A172 (cell line): ENCODE measurements around the gene ZFHX3. TPM values are rescaled to one million over a fixed set of nuclear protein-coding genes. Genes with fewer than 3 reads are reported as not detected.
A peak's percentile ranks its signal among the peaks of the same experiment; 100 is the strongest.

Source experiments
- DNase-seq: peaks from one replicate; pipeline ENCODE4 v3.0.0-alpha.2; 2015; ENCODE audit warnings: low spot score
- total RNA-seq: library from RNA; depleted of rRNA; stranded (reverse); fragments of >200 nt; shearing (Covaris generic); gene quantifications from 2 replicates; pipeline ENCODE4 v1.2.3, GENCODE V29; 2014

ZFHX3 gene
- total RNA-seq, 1 experiment from 2014 or later, result 2.5 TPM

GRCh38 chr16:72794319-72794718 is 253.6 kb downstream of the ZFHX3 start:
- no peak for DNase-seq

DNA sequence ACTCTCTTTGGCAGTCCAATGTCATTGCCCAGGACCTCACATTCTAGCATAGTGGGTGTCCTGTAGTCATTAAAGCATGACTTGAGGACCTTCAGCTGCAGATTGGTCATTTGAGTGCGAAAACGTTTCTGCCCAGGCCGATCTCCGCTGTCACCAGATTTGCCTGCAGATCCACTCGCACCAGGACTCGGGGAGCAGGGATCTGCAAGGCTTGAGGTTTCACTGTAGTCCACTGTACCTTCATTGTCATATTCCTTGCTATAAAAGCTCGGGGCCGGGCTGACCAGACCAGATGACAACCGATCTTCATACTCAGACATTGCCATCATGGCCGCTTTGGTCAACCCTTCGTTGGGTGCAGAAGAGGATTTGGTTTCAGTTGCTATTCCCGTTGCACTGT is 254.2 kb downstream of the ZFHX3 start:
- no peak for DNase-seq

DNA sequence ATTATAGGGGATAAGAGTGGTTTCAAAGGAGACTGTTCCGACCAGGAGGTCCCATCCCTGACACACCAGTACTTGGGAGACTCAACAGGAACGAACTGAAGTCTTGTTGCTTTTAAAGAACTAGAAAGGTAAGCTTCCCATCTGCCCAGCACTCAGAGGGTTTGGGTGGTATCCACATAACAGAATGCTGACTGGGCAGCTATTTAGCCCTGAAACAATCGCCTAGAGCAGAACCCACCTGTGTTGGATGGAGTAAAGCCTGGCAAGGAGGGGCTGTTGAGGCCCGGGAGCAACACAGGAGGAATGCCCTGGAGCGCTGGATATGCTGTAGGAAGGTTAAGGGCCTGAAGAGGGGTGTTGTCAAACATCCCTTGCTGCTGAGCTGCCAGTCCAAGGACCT is 254.9 kb downstream of the ZFHX3 start:
- DNase-seq, result no peak

DNA sequence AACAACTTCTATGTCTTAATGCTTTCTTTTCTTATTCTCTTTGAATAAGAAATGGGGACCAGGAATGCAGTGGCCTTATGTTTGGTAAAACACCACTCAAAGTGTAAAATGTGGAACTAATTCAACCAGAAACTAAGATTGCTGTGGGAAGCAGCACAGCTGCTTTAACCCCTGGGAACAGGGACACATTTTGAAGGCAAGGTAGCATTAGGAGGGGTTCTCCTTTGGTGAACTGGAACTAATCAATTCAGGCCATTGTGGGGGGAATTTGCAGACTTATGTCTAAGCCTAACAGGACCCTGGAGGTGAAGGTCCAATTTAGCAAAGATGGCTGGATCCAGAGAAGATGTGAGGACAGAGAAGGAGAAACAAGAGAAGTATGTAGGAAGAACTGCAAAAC is 256.1 kb downstream of the ZFHX3 start:
- no peak for DNase-seq

DNA sequence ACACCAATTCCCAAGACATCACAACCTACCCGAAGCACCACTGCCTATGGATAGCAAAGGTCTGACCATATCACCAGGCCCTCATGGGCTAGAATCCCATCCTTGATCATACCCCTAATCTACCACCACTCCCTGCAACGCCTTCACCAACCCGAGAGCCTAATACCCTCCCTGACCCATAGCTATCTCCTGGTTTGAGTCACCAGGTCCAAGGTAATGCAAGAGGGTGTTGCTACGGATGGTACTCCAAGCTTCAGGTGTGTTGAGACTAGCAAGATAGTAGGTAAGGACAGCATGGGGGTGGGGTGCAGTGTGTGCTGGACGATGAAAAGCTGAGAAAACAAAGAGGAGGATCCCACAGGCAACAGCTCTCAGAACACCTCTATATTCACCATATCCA is 258.0 kb downstream of the ZFHX3 start:
- no peak for DNase-seq

GRCh38 chr16:72789465-72789864 is 258.5 kb downstream of the ZFHX3 start:
- no peak for DNase-seq

DNA sequence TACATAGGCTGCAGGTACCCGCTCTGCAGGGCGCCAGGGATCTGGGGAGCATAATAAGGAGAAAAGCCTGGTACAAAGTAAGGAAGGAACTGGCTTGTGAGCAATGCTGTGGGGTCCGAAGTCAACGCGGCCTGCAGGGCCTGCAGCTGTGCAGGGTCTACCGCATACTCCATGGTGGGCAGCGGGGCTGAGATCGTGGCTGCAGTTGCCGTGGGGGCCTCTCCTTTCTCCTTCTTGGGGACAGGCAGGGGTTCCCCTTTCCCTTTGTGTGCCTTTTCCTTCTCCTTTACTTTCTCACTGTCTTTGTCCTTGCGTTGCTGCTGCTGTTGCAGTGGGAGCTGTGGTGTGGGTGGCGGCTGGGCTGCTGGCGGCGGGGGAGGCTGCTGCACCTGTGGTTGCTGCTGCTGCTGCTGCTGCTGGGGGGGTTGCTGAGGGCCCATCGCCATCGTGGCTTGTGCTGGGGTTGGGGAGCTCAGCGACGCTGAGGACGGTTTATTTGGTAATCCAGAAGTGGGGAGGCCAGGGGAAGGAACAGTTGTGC is 259.6 kb downstream of the ZFHX3 start:
- no peak for DNase-seq

GRCh38 chr16:72787514-72788268 is 260.2 kb downstream of the ZFHX3 start:
- peak; percentile 49 for DNase-seq

DNA sequence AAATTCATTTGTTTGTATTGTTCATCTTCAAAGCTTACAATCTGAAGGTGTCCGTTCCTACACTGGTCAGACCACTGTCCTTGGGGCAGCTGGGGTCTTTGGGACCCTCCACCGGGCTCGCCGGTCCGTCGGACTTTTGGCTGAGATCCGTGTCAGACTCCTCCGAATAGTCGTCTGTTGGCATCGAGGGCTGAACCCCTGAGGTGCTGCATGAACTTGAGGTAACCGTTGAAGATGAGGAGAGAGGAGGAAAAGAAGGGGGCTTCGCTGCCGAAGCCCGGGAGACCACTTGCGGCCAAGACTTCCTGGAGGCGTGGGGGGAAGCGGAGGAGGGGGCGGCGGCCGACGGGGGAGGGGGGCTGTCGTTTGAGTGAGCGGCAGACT is 260.8 kb downstream of the ZFHX3 start:
- no peak for DNase-seq

DNA sequence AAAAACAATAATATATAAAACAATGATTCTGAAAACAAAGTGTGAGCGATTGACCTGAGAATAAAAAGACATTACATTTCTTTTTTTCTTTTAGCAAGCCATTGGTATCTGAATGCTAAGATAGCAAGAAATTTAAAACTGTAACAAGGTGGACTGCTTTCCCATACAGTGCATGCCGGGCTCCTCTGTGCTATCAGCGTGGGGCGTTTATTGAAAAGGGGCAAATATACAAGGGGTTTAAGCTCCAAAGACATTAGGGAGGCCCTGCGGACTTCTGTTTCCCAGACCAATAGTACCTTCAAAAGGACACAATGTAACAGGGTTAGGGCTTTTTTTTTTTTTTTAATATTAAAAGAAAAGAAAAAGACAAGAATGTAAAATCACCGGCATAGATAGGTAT is 261.3 kb downstream of the ZFHX3 start:
- DNase-seq, result no peak

DNA sequence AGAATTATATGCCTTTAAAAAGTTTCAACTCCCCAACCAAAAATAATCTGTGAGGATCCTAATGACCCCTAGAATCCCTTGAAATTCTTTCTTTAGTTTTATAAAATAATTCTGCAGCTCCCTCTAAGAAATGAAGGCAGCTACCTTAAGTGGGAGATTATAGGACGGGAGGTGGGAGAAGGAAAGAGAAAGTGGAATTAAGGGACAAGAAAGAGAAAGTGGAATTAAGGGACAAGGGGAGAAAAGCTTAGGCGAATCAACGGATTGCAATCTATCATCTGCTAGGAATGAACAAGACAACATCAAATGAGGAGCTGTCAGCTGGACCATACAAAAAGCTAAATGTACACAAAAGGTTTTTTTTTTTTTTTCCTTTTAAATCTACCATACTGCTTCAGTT is 262.0 kb downstream of the ZFHX3 start:
- no peak for DNase-seq

DNA sequence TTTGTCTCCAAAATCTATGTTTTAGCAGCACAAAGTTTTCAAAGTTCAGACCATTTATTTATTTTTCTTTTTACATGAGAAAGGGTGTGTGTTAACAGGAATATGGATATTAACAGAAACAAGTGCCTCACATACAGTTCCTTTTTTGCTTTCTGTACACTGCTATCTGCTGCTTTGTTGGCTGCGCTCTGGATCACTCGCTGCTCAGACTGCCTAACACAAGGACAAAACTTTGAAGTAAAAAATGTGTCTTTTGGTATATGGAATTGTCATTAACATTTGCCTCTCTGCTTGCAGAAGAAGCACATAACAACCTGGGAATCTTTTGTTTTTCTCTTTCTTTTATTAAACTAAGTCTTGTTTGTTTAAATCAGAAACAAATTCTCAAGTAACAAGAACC is 262.8 kb downstream of the ZFHX3 start:
- no peak for DNase-seq

DNA sequence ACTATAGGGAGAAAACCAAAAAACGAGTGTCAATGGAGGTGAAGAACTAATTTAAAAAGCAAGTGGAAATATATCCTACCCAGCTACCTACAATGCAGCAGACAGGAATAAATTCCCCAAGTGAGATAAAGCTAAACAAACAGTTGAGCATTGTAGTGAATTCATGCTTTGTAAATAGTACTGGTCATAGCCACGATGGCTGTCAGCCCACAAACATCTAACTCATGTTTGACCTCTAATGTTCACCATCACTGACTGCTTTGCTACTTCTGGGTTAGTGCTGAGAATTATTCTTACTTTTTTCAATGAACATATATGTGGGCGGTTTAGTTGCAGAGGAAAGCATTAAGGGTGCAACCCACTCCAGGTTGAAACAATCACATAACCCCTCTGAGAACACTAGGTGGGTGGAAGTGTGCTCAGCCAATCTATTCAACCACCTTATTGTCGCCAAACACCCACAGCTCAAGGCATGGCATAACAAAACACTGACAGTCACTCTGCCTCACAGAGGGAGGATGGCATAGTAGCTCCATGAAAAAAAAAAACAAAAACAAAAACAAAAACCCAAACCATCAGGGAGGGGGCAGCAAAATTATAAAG is 264.1 kb downstream of the ZFHX3 start:
- DNase-seq, result peak; percentile 8

DNA sequence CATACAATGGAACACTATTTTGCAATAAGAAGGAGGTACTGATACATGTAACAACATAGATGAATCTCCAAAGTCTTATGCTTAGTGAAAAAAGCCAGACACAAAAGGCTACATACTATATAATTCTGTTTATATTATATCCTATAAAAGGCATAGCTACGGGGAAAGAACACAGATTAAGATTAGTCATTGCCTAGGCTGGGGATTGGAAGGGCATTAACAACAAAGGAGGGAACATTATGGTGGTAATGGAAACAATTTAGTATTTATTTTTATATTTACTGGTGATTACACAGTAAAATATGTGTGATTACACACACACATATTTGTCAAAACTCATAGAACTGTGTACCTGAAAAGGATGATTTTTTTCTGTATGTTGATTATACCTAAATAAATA is 278.1 kb downstream of the ZFHX3 start:
- no peak for DNase-seq

DNA sequence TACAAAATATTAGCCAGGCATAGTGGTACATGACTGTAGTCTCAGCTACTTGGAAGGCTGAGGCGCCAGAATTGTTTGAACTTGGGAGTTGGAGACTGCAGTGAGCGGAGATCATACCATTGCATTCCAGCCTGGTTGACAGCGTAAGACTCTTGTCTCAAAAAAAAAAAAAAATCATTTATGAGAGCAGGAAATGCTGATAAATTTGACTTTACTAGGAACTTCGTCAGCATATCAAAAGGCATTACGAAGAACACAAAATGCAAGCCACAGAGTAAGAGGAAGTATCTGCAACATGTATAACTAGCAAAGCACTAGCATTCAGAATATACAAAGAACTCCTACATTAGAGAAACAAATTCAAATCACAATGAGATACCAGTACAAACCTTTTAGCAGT is 279.3 kb downstream of the ZFHX3 start:
- DNase-seq, result no peak

- no peak for DNase-seq
These were observed 281.4 kb downstream of the ZFHX3 start for GRCh38 chr16:72766506-72766905.

DNA sequence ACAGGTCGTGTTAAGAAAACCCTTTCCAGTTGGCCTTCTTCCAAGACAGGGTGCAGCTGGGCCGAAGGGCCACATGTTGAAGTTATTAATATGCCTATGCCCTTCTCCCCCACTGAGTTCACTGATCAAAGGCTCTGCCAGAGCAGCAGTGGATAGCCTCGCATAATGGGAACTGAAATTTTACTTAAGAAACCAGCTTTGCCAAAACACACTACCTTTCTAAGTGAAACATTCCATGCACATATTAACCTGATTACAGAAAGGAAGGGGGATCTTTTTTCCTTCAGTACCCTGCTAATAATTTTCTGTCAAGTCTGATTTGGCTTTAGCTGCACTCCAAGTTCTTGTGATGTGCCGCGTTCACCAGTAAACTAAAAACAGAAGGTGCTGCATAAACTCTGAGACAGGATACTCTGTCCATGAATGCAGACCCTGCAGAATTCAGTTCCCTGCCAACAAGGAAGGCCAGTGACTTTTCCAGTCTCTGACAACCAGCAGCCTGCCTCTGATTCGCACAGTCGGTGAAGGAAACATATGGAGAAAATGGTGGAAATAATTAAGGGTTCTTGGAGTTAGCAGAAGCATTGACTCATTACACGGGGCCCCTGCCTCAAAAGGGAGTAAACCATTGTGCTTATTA is 283.8 kb downstream of the ZFHX3 start:
- DNase-seq, result no peak

GRCh38 chr16:72760581-72760980 is 287.3 kb downstream of the ZFHX3 start:
- no peak for DNase-seq

- no peak for DNase-seq
These were observed 294.0 kb downstream of the ZFHX3 start for GRCh38 chr16:72753881-72754280.

- DNase-seq, result no peak
These were observed 295.8 kb downstream of the ZFHX3 start for GRCh38 chr16:72752004-72752695.

DNA sequence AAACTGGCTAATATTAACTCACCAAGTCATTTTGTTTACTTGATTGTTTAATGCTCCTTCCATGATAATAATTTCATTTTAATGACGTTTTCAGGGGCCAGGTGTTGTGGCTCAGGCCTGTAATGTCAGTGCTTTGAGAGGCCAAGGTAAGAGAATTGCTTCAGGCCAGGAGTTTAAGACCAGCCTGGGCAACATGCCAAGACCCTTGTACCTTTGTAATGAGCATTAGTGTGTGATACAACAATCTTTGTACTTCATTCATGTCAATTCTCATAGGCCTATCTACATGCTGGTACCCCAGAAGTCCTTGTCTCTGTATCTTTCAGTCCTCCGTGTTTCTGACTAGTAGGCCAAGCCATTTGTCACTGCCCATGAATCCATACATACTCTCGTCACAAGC is 296.9 kb downstream of the ZFHX3 start:
- no peak for DNase-seq

DNA sequence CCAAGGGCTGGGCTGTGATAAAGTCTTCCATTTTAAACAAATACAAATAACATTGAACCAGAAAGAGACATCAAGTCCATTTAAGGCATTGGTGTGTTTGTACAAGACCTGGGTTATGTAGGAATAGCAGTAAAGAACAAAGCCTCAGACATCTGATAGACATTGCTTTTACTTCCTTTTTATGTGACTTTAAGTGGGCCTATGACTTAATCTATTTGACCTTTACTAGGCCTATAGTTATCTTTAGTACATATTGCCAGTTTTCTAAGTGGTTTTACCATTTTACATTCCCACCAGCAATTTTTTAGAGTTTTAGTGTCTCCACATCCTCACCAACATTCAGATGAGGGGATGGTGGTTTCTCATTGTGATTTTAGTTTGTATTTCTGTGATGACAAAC is 298.8 kb downstream of the ZFHX3 start:
- DNase-seq, result no peak
